Endometrium (tissue), 2 donors: Measurements from ENCODE around the gene FOXD3.

Source experiments
- FAIRE-seq: peaks from 2 replicates; lab custom pipeline; 2012; peaks lifted over from hg19 to GRCh38; lab: Jason Lieb, UNC
- donor health status: control.
- donor health status: control.

FOXD3 gene

DNA sequence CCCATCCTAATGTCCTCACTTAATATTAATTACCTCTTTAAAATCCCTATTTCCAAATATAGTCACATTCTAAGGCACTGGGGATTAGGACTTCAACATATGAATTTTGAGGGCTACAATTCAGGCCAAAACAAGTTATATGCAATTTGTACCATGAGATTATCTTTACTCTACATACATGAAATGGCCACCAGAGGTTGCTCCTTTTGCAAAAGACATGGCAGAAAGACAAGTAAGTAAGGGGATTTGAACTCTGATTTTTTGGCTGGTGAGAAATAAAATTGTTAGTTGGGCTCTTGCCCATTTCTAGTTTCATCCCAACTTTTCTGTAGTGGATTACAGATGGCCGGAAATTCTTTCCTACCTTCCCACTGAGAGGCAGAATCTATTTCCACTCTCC, 40.2 kb downstream of the FOXD3 start:
- FAIRE-seq = no peak

- FAIRE-seq = no peak
Observed at GRCh38 chr1:63363014-63363413, 40.6 kb downstream of the FOXD3 start.

DNA sequence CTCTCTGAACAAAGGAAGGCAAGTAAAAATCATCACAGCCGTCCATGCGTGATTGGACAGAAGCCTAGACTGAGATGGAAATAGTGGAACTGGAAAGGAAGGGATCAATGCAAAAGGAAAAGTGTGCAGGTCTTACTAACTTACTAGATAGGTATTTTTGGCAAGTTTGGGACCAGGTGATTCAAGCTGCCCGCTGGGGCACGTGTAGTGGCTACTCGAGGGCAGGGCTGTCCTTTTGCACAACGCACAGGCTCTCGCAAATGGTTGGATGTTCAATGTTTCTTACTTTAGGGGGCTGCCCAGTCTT, 44.5 kb downstream of the FOXD3 start:
- no peak for FAIRE-seq

GRCh38 chr1:63367215-63368103, 45.1 kb downstream of the FOXD3 start, which contains the start of gene ALG6:
ALG6 (plus strand) TSS chr1:63367627; CDS start chr1:63370978, 3,351 bp downstream.
- no peak for FAIRE-seq

- FAIRE-seq = no peak
Observed at GRCh38 chr1:63368131-63368530, 45.8 kb downstream of the FOXD3 start.
